Left lung (tissue), 10 donors: ENCODE data around the gene IGFLR1. TPM values are rescaled to one million over a fixed set of nuclear protein-coding genes. Genes with fewer than 3 reads are reported as not detected.

ENCODE experiments used
- ATAC-seq: fragments of 200-7000 bp; cut with Tn5 transposase; one replicate; pipeline ENCODE4 v1.9.1; 2020; ENCODE audit warnings: moderate library complexity
- DNase-seq, 4 donors: peaks; one replicate each; pipeline ENCODE4 v3.0.0-alpha.2; 2013 to 2020
- H3K27ac ChIP-seq, 2 donors: fragments of 200-600 bp; sonication (generic) in 1 of 2; one replicate each; pipeline versions ENCODE4 v1.5.0 to v1.8.0; 2020 to 2021
- H3K27me3 ChIP-seq, 2 donors: fragments of 200-600 bp; sonication (generic) in 1 of 2; one replicate each; pipeline versions ENCODE4 v1.5.0 to v1.8.0; 2020 to 2021
- H3K36me3 ChIP-seq, 2 donors: fragments of 200-600 bp; sonication (generic) in 1 of 2; one replicate each; pipeline versions ENCODE4 v1.5.0 to v1.8.0; 2020 to 2021
- H3K4me1 ChIP-seq, 2 donors: fragments of 200-600 bp; one replicate each; pipeline ENCODE4 v1.8.0; 2021
- H3K4me3 ChIP-seq, 2 donors: fragments of 200-600 bp; sonication (generic) in 1 of 2; one replicate each; pipeline versions ENCODE4 v1.5.0 to v1.8.0; 2020 to 2021; ENCODE audit warnings: mild to moderate bottlenecking in 1 of 2
- H3K9me3 ChIP-seq, 2 donors: fragments of 200-600 bp; sonication (generic) in 1 of 2; one replicate each; pipeline versions ENCODE4 v1.5.0 to v1.8.0; 2020 to 2021
- CTCF ChIP-seq, 2 donors: fragments of 200-600 bp; sonication (generic) in 1 of 2; IDR thresholded peaks; one replicate each; pipeline versions ENCODE4 v1.5.0 to v1.8.0; 2021; ENCODE audit warnings: antibody characterized with exemption in 2 of 2
- intact Hi-C, 2 donors: fragments of 100-400 bp; cut with DNase I; formaldehyde crosslinking; loops; one replicate each; pipeline versions ENCODE4 v1.11.2 to v1.14.2; 2022
- polyA plus RNA-seq, 6 donors: library from polyadenylated mRNA; unstranded; fragments of 120-200 nt; gene quantifications; one replicate each; pipeline ENCODE4 v1.2.1, GENCODE V29; 2013; ENCODE audit not compliant: insufficient read length in 6 of 6
- total RNA-seq, 2 donors: library from RNA; stranded (reverse); fragmentation: NEBNext Ultra II Directional; extraction: Animal tissue kit (Norgen Biotek cat#: 25700); gene quantifications; one replicate each; pipeline ENCODE4 v1.2.1, GENCODE V29; 2021
- donor health status: DM: no; HTN: yes; CAD: no.
- donor health status: DM: no; HTN: no; CAD: no.

IGFLR1 gene
- total and polyA plus RNA-seq, 8 donors = 2.0 to 25.8 (median 5.6) TPM

- no peak for TF ChIP-seq CTCF (IDR thresholded peaks at IDR 0.05)
- Histone ChIP-seq H3K4me1 (no peaks in the 10 kb centered on the region), H3K36me3 (peaks cover 0 to 30% of the 10 kb centered on the region in 2 donors), H3K27ac (no peak overlapping the region), H3K4me3 (no peak overlapping the region), H3K27me3 (no peaks in the 10 kb centered on the region), H3K9me3 (no peaks in the 10 kb centered on the region)
- intact Hi-C loops = no loop called here
- DNase-seq = no peak
- ATAC-seq = no peak
Measured at GRCh38 chr19:35789195-35789977, 47.1 kb upstream of the IGFLR1 start.

GRCh38 chr19:35788205-35788960 is 46.1 kb upstream of the IGFLR1 start:
- no peak overlapping the region for H3K4me3 ChIP-seq
- H3K27me3 ChIP-seq = no peaks in the 10 kb centered on the region
- no peak for TF ChIP-seq CTCF (IDR thresholded peaks at IDR 0.05)
- no peak for DNase-seq
- intact Hi-C loops = no loop called here
- no peaks in the 10 kb centered on the region for H3K4me1 ChIP-seq
- no peak for ATAC-seq
- peaks cover 0 to 34% of the 10 kb centered on the region in 2 donors for H3K36me3 ChIP-seq
- no peaks in the 10 kb centered on the region for H3K9me3 ChIP-seq
- H3K27ac ChIP-seq = no peak overlapping the region

- H3K27me3 ChIP-seq = no peaks in the 10 kb centered on the region
- peaks cover 0 to 41% of the 10 kb centered on the region in 2 donors for H3K36me3 ChIP-seq
- TF ChIP-seq CTCF (IDR thresholded peaks at IDR 0.05) = no peak
- H3K27ac ChIP-seq = no peak overlapping the region
- DNase-seq (no peak), ATAC-seq (no peak)
- no peaks in the 10 kb centered on the region for H3K9me3 ChIP-seq
- intact Hi-C loops = no loop called here
- no peak overlapping the region for H3K4me3 ChIP-seq
- no peaks in the 10 kb centered on the region for H3K4me1 ChIP-seq
Measured at GRCh38 chr19:35787227-35787799, 45.1 kb upstream of the IGFLR1 start.

- intact Hi-C loops = no loop called here
- H3K9me3 ChIP-seq = no peaks in the 10 kb centered on the region
- peaks cover 0 to 49% of the 10 kb centered on the region in 2 donors for H3K36me3 ChIP-seq
- no peaks in the 10 kb centered on the region for H3K27me3 ChIP-seq
- no peak for TF ChIP-seq CTCF (IDR thresholded peaks at IDR 0.05)
- ATAC-seq (no peak), DNase-seq (no peak)
- no peak overlapping the region for H3K4me3 ChIP-seq
- H3K27ac ChIP-seq = no peak overlapping the region
- no peaks in the 10 kb centered on the region for H3K4me1 ChIP-seq
Measured at GRCh38 chr19:35786299-35787160, 44.3 kb upstream of the IGFLR1 start.
